Heart left ventricle (tissue), 13 donors: ENCODE results near the gene RTN4RL2.

Source experiments
- POLR2A ChIP-seq, 2 donors: fragments of 450-650 bp; IDR thresholded peaks; one replicate each; pipeline ENCODE4 v1.6.1; 2017; ENCODE audit warnings: antibody characterized with exemption in 2 of 2, mild to moderate bottlenecking in 2 of 2, moderate library complexity in 2 of 2
- TF ChIP-seq, protein P1 (sequence below), 12 donors: fragments of 200-600 bp; sonication (generic) in 4 of 12; IDR thresholded peaks; one replicate each; pipeline versions ENCODE4 v1.5.0 to v1.8.0; 2018 to 2022; ENCODE audit warnings: antibody characterized with exemption in 12 of 12, mild to moderate bottlenecking in 5 of 12
- donor health status: ischemic (EF 13 %, LVEDD 7.1; RV severe dilation, severe dysfunction).
- donor health status: DM: no; HTN: yes; CAD: no.
- donor health status: DM: no; HTN: no; CAD: no.
- donor health status: ischemic (EF 25% LVEDD 6.9; RV normal size, moderate dysfunction).
- donor health status: ischemic (EF 25% LVEDD 5.7; RV mildly dilated, moderate dysfunction).
- donor health status: ischemic (EF 35%, LVEDD 5.7; RV mildly dilated, moderate dysfunction).
- donor health status: nonischemic (EF 11% LVEDD 7.7; RV severe dilation, severe dysfunction).
- donor health status: DM: yes; HTN: yes; CAD: no.
- donor health status: PGD.
- donor health status: ischemic (EF 29% LVEDD 5.4; RV normal size, mild dysfunction).
- donor health status: nonischemic (EF 23%, LVEDD 6.1; RV moderate dilation, normal function).

DNA sequence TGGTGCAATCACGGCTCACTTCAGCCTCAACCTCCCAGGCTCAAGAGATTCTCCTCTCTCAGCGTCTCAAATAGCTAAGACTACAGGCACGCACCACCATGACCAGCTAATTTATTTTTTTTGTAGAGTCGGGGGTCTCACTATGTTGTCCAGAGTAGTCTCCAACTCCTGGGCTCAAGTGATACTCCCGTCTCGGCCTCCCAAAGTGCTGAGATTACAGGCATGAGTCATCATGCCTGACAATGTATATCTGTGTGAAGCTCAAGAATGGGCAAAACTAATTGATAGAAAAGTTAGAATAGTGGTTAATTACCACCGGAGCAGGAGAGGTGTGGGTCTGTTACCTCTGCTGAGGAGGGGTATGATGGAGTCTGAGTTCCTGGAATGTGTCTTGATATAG, 24.3 kb upstream of the RTN4RL2 start:
- TF ChIP-seq, protein P1, sequence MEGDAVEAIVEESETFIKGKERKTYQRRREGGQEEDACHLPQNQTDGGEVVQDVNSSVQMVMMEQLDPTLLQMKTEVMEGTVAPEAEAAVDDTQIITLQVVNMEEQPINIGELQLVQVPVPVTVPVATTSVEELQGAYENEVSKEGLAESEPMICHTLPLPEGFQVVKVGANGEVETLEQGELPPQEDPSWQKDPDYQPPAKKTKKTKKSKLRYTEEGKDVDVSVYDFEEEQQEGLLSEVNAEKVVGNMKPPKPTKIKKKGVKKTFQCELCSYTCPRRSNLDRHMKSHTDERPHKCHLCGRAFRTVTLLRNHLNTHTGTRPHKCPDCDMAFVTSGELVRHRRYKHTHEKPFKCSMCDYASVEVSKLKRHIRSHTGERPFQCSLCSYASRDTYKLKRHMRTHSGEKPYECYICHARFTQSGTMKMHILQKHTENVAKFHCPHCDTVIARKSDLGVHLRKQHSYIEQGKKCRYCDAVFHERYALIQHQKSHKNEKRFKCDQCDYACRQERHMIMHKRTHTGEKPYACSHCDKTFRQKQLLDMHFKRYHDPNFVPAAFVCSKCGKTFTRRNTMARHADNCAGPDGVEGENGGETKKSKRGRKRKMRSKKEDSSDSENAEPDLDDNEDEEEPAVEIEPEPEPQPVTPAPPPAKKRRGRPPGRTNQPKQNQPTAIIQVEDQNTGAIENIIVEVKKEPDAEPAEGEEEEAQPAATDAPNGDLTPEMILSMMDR (IDR thresholded peaks at IDR 0.05), result no peak
- TF ChIP-seq POLR2A (IDR thresholded peaks at IDR 0.05), result no peak
